ENCODE measurements around the gene PIAS4.

The PIAS4 gene

GRCh38 chr19:4059891-4060620 lies 52.5 kb downstream of the PIAS4 start:
- TF ChIP-seq TSHZ2 (CRISPR knock-in tag; IDR thresholded peaks at IDR 0.05), result no peak
- TF ChIP-seq CSDC2 (CRISPR knock-in tag; IDR thresholded peaks at IDR 0.05), result no peak
- no peak for TF ChIP-seq GLIS3 (CRISPR knock-in tag; IDR thresholded peaks at IDR 0.05)
- TF ChIP-seq OSR1 (CRISPR knock-in tag; IDR thresholded peaks at IDR 0.05), result no peak
- no peak for TF ChIP-seq ZC3H10 (CRISPR knock-in tag; IDR thresholded peaks at IDR 0.05)
- TF ChIP-seq PPARA (CRISPR knock-in tag; IDR thresholded peaks at IDR 0.05; ENCODE audit: borderline replicate concordance), result no peak
- ATAC-seq, result no peak

GRCh38 chr19:4060621-4061177 lies 53.2 kb downstream of the PIAS4 start:
- ATAC-seq, result no peak
- no peak for TF ChIP-seq PPARA (CRISPR knock-in tag; IDR thresholded peaks at IDR 0.05; ENCODE audit: borderline replicate concordance)

GRCh38 chr19:4061178-4061682 lies 53.7 kb downstream of the PIAS4 start:
- no peak for TF ChIP-seq ZNF8 (CRISPR knock-in tag; IDR thresholded peaks at IDR 0.05)
- TF ChIP-seq TCF4 (CRISPR knock-in tag; IDR thresholded peaks at IDR 0.05; ENCODE audit: borderline replicate concordance), result no peak
- TF ChIP-seq ZFP30 (CRISPR knock-in tag; IDR thresholded peaks at IDR 0.05), result no peak
- no peak for TF ChIP-seq ZNF70 (CRISPR knock-in tag; IDR thresholded peaks at IDR 0.05)
- TF ChIP-seq CREB5 (CRISPR knock-in tag; IDR thresholded peaks at IDR 0.05; ENCODE audit: low read depth), result no peak
- no peak for TF ChIP-seq CSDC2 (CRISPR knock-in tag; IDR thresholded peaks at IDR 0.05)
- TF ChIP-seq CSRNP3 (CRISPR knock-in tag; IDR thresholded peaks at IDR 0.05), result no peak
- no peak for TF ChIP-seq RARB (CRISPR knock-in tag; IDR thresholded peaks at IDR 0.05)
- TF ChIP-seq OSR1 (CRISPR knock-in tag; IDR thresholded peaks at IDR 0.05), result no peak
- TF ChIP-seq BACH2 (CRISPR knock-in tag; IDR thresholded peaks at IDR 0.05; ENCODE audit: borderline replicate concordance), result no peak
- no peak for TF ChIP-seq ESRRG (CRISPR knock-in tag; IDR thresholded peaks at IDR 0.05)
- no peak for TF ChIP-seq ARNTL (CRISPR knock-in tag; IDR thresholded peaks at IDR 0.05; ENCODE audit: borderline replicate concordance, low read depth)
- no peak for TF ChIP-seq ZFP3 (CRISPR knock-in tag; IDR thresholded peaks at IDR 0.05)
- TF ChIP-seq POU6F1 (CRISPR knock-in tag; IDR thresholded peaks at IDR 0.05; ENCODE audit: borderline replicate concordance, low read depth), result no peak
- TF ChIP-seq PPARA (CRISPR knock-in tag; IDR thresholded peaks at IDR 0.05; ENCODE audit: borderline replicate concordance), result no peak
- no peak for TF ChIP-seq TOX (CRISPR knock-in tag; IDR thresholded peaks at IDR 0.05; ENCODE audit: borderline replicate concordance)
- no peak for ATAC-seq

- ATAC-seq, result no peak
- no peak for TF ChIP-seq CSRNP3 (CRISPR knock-in tag; IDR thresholded peaks at IDR 0.05)
- no peak for TF ChIP-seq ISL1 (CRISPR knock-in tag; IDR thresholded peaks at IDR 0.05)
- TF ChIP-seq PATZ1 (CRISPR knock-in tag; IDR thresholded peaks at IDR 0.05; ENCODE audit: borderline replicate concordance), result no peak
- TF ChIP-seq ZFP30 (CRISPR knock-in tag; IDR thresholded peaks at IDR 0.05), result no peak
- TF ChIP-seq CSDC2 (CRISPR knock-in tag; IDR thresholded peaks at IDR 0.05), result no peak
- TF ChIP-seq ZNF565 (CRISPR knock-in tag; conservative IDR thresholded peaks at IDR 0.05; ENCODE audit: low read depth), result no peak
- TF ChIP-seq POU6F1 (CRISPR knock-in tag; IDR thresholded peaks at IDR 0.05; ENCODE audit: borderline replicate concordance, low read depth), result no peak
These were observed 54.3 kb downstream of the PIAS4 start for GRCh38 chr19:4061683-4062418.
